IPS-NIHi7 (cell line): Measurements from ENCODE around the gene DEAF1.
"Not testable (repeated sequence)": the region's sequence is repeated elsewhere in the genome, so short reads cannot be mapped to it uniquely, and the experiment has no call there.

ENCODE experiments used
- DNase-seq: peaks from one replicate; pipeline ENCODE4 v3.0.0; 2012; ENCODE audit warnings: mixed read lengths; ENCODE audit errors: extremely low spot score

DEAF1 gene

DNA sequence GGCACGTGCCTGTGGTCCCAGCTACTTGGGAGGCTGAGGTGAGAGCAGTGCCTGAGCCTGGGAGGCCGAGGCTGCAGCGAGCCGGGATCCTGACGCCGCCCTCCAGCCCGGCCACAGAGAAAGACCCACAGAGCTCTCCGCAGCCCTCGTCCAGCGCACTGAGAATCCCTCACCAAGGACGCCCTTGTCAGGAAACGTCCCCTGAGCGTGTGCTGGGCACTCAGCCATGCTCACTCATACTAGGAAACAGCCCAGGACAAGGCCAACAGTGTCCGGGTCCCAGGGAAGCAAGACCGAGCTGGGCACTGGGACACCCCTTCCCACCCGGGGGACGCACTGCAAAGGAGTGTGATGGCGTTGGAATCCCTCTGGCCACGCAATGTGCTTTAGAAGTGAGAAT, 14.5 kb downstream of the DEAF1 start:
- DNase-seq, result no peak

DNA sequence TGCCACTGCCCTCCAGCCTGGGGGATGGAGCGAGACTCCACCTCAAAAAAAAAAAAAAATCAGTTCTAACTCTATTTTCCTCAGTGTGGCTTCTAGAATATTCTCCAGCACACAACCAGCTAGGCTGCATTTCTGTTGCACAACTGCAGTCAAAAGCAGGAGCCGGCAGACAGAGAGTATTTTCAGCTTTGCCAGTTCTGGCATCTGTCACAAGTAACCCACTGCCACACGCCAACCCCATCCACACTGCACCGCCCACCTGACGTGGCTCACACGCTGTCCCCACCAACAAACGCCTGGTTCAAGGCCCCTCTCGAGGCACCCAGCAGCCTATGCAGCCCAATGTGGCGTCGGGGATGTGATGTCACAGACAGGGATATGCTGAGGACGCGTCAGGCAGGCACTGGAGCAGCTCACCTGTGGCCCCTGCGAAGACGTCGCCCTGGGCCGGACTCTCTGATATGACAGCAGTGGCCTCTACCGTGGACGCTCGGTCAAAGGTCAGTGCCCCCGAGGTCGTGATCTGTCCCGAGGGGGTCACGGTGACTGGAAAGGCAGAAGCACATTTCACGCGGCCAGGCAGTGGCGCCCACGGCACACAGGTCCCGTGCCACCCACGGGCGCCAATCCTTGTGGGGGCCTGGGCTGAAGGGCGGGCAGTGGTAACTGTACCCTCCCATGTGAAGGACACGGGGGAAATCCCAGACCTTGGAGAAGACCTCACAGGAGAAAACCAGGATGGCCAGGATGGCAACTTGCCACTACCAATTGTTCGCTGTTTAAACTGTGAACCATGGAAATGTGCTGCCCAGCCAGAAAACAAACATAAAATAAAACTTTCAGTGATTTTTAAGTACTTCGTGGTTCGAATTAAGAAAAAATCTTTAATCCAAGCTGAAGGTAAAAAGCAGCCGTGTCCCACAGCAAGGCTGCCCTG, 15.5 kb downstream of the DEAF1 start:
- DNase-seq, result no peak

GRCh38 chr11:678297-678696, 16.7 kb downstream of the DEAF1 start:
- DNase-seq, result no peak

- peak; percentile 1 for DNase-seq
Observed at GRCh38 chr11:674406-674805, 20.6 kb downstream of the DEAF1 start.

DNA sequence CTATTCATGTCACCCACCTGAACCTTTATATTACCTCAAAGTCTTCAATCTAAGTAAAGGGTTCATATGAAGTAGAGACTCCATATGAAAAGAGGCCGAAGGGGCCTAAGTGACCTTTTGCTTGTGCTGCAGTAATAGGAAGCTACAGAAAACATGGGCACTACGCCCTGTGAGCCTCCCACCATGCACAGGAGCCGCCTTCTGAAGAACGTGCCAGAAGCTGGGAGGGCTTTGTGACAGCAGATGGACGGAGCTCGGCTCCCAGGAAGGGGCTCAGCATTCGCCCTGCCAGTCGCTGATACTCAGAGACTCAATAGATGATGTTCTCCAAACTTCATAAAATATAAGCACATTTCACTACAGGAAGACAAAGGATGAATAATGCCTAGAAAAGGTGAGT, 21.2 kb downstream of the DEAF1 start:
- DNase-seq, result no peak

GRCh38 chr11:665704-666281, 29.2 kb downstream of the DEAF1 start:
- DNase-seq, result no peak

DNA sequence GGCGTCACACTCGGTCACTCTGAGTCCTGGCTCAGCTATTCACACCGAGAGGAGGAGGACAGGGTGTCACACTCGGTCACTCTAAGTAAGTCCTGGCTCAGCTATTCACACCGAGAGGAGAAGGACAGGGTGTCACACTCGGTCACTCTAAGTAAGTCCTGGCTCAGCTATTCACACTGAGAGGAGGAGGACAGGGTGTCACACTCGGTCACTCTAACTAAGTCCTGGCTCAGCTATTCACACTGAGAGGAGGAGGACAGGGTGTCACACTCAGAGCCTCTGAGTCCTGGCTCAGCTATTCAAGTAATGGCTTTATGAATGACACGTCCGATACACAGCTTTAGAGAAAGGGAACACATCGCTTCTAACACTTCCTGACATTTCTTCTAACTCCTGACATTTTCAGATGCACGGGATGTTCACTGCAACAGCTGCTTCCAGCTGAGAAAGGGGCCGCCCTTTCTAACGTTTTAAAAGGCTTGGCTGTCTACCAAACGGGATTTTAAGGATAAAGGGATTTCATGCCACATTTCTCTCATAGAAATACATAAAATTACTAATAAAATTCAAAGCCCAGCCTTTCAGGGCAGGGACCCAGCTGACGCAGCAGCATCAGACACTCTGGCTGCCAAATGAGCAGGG, 29.8 kb downstream of the DEAF1 start:
- no peak for DNase-seq

DNA sequence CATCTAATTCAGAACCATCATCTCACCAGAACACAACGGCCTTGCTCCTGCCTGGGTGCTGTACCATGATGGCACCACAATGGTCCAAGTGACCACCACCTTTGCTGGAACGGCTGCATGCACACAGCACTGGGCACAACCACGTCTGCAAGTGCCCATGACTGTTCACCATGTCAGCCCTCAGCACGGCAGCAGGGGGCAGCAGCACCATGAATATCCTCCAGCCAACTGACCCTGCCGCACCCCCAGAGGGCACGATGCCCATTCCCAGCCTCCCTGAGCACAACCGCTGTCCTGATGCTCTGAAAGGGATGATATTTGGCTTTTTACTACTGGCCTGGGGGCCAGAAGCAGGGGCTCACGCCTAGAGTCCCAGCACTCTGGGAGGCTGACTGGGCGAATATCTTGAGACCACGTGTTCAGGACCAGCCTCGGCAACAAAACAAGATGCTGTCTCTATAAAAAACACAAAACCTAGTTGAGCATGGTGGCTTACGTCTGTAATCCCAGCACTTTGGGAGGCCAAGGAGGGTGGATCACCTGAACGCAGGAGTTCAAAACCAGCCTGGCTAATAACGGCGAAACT, 32.2 kb downstream of the DEAF1 start:
- DNase-seq, result peak; percentile 92

- no peak for DNase-seq
Observed at GRCh38 chr11:660681-661444, 34.2 kb downstream of the DEAF1 start.

GRCh38 chr11:660281-660680, 34.7 kb downstream of the DEAF1 start:
- DNase-seq, result no peak

DNA sequence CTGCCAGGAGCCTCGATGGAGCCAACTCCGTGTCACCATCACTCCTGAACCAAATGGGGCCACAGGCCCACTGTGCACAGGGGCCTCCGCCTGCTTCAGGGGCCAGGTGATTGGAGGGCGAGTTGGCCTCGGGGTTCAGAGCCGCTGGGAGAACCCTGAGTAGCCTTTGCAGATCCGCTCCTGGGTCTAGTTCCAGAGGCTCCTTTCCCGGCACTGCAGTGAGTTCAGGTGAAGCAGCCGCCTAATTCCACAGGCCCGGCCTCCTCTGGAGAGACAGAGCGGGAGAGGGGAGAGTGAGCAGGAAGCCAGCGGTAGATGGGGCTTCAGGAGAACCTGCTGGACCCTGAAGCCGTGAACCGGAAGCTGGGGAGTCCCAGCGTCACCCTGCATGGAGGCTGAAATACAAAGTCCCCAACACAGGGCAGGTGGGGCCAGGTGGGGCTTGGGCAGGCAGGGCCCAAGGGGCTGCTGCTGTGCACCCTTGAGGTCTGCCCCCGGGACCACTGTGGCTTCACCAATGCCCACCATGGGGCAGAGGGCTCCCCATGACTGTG, 35.4 kb downstream of the DEAF1 start:
- no peak for DNase-seq

- no peak for DNase-seq
Observed at GRCh38 chr11:657691-658126, 37.3 kb downstream of the DEAF1 start.

GRCh38 chr11:656866-657265, 38.2 kb downstream of the DEAF1 start:
- DNase-seq, result no peak

DNA sequence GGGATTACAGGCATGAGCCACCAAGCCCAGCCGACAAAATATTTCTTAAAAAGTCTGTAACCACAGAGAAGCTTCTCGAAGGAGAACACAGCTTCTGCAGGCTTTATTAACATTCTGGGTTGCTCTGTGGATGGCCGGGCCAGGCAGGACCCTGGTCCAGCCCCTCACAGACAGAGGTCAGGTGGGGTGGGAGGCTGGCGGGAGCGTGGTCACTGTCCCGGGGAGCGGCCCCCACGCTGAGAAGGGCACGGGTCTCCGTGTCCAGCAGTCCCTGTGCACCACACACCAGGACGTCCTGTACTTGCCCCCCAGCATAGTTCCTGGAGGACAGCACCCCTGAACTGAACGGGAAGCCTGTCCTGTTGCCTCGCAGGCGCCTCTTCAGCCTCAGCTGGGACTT, 38.6 kb downstream of the DEAF1 start:
- DNase-seq, result no peak

- DNase-seq, result no peak
Observed at GRCh38 chr11:655036-655726, 39.8 kb downstream of the DEAF1 start.

- not testable (repeated sequence) for DNase-seq
Observed at GRCh38 chr11:654444-654843, 40.6 kb downstream of the DEAF1 start.

DNA sequence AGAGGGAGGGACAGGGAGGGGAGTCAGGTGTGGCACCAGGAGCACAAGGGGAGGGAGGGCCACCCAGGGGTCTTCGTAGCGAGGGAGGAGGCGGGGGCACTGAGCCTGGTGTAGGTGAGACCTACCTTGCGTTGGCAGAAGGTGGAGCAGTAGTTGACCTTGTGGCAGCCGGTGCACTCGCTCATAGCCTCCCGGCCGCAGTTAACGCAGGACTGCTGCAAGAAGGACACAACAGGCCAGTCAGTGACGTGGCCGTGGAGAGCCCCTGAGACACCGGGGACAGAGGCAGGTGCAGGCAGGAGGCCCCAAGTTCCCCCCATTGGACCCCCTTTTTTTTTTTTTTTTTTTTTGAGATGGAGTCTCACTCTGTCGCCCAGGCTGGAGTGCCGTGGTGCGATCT, 41.2 kb downstream of the DEAF1 start:
- DNase-seq, result no peak

GRCh38 chr11:653136-653535, 41.9 kb downstream of the DEAF1 start:
- not testable (repeated sequence) for DNase-seq

- no peak for DNase-seq
Observed at GRCh38 chr11:650482-650881, 44.5 kb downstream of the DEAF1 start.

- DNase-seq, result not testable (repeated sequence)
Observed at GRCh38 chr11:647672-648158, 47.3 kb downstream of the DEAF1 start.
